ENCODE results near the gene OSBPL2. TPM values are rescaled to one million over a fixed set of nuclear protein-coding genes. Genes with fewer than 3 reads are reported as not detected.

OSBPL2 gene
- total and polyA plus RNA-seq, 2 experiments from 2014 or later, result 22.2 to 27.9 TPM

- H3K4me2 ChIP-seq (ENCODE audit: unreplicated experiment), result no peak overlapping the region
- no peaks in the 10 kb centered on the region for H3K9me3 ChIP-seq (ENCODE audit: low read depth)
- peaks cover 25% of the 10 kb centered on the region for H3K36me3 ChIP-seq (ENCODE audit: low read depth)
- H3K4me1 ChIP-seq (ENCODE audit: insufficient read depth), result no peaks in the 10 kb centered on the region
- DNase-seq, result no peak
- no peaks in the 10 kb centered on the region for H3K27me3 ChIP-seq (replicated peaks; ENCODE audit: insufficient read depth)
- H3K9ac ChIP-seq, result no peak overlapping the region
- H3F3A ChIP-seq (ENCODE audit: insufficient read depth), result no peaks in the 10 kb centered on the region
- WGBS, 2 experiments (ENCODE audit: low coverage in 1 of 2, low lambda C conversion rate in 2 of 2, missing lambda C conversion rate in 2 of 2), result 92 to 93% methylated on average over 9 of the region's 9 CpGs
- H3K9me2 ChIP-seq (ENCODE audit: insufficient read depth), result no peaks in the 10 kb centered on the region
- H4K20me1 ChIP-seq (ENCODE audit: insufficient read depth), result no peaks in the 10 kb centered on the region
- H3K4me3 ChIP-seq, result no peak overlapping the region
- TF ChIP-seq EZH2phosphoT487 (IDR thresholded peaks at IDR 0.05; ENCODE audit: insufficient read depth, low read depth), result no peak
- TF ChIP-seq EZH2 (IDR thresholded peaks at IDR 0.05; ENCODE audit: insufficient read depth, poor library complexity, severe bottlenecking), result no peak
- H3K79me2 ChIP-seq (ENCODE audit: insufficient read depth), result peaks cover 19% of the 10 kb centered on the region
- no peak overlapping the region for H3K27ac ChIP-seq
- H2AFZ ChIP-seq, result no peak overlapping the region
- in situ Hi-C loops (cut with MboI), result no loop called here
Measured at GRCh38 chr20:62197311-62197710, 41.0 kb upstream of the OSBPL2 start.

DNA sequence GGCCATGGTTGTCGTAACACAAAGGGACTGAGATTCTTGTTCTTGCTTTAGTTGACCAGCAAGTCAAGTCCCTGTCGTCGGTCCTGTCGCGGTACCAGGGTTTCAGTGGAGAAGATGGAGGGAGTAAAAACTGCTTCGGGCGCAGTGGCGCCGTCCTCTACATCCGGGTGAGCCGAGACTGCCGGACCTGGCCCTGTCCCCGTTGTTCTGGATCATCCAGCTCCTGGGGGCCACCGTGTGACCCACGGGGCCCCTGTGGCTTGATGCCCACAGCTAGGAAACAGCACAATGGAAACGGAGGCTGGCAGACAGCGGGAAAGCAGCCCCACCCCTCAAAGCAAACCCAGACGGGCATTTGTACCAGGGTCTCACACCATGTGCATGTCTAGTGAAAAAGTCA lies 40.5 kb upstream of the OSBPL2 start:
- H3K9ac ChIP-seq, result no peak overlapping the region
- H3F3A ChIP-seq (ENCODE audit: insufficient read depth), result no peaks in the 10 kb centered on the region
- in situ Hi-C loops (cut with MboI), result no loop called here
- H3K4me1 ChIP-seq (ENCODE audit: insufficient read depth), result no peaks in the 10 kb centered on the region
- H3K4me3 ChIP-seq, result no peak overlapping the region
- no peaks in the 10 kb centered on the region for H4K20me1 ChIP-seq (ENCODE audit: insufficient read depth)
- no peak overlapping the region for H3K4me2 ChIP-seq (ENCODE audit: unreplicated experiment)
- H3K79me2 ChIP-seq (ENCODE audit: insufficient read depth), result peaks cover 14% of the 10 kb centered on the region
- peaks cover 25% of the 10 kb centered on the region for H3K36me3 ChIP-seq (ENCODE audit: low read depth)
- no peak for TF ChIP-seq EZH2phosphoT487 (IDR thresholded peaks at IDR 0.05; ENCODE audit: insufficient read depth, low read depth)
- TF ChIP-seq EZH2 (IDR thresholded peaks at IDR 0.05; ENCODE audit: insufficient read depth, poor library complexity, severe bottlenecking), result no peak
- no peaks in the 10 kb centered on the region for H3K9me2 ChIP-seq (ENCODE audit: insufficient read depth)
- 95 to 97% methylated on average over 18 of the region's 18 CpGs for WGBS, 2 experiments (ENCODE audit: low coverage in 1 of 2, low lambda C conversion rate in 2 of 2, missing lambda C conversion rate in 2 of 2)
- H3K27me3 ChIP-seq (replicated peaks; ENCODE audit: insufficient read depth), result no peaks in the 10 kb centered on the region
- no peaks in the 10 kb centered on the region for H3K9me3 ChIP-seq (ENCODE audit: low read depth)
- no peak for DNase-seq
- no peak overlapping the region for H2AFZ ChIP-seq
- no peak overlapping the region for H3K27ac ChIP-seq

GRCh38 chr20:62198496-62198895 lies 39.8 kb upstream of the OSBPL2 start:
- H3K9ac ChIP-seq, result no peak overlapping the region
- H3K27ac ChIP-seq, result no peak overlapping the region
- no peaks in the 10 kb centered on the region for H3K27me3 ChIP-seq (replicated peaks; ENCODE audit: insufficient read depth)
- no peaks in the 10 kb centered on the region for H3K9me3 ChIP-seq (ENCODE audit: low read depth)
- no peak for DNase-seq
- WGBS, 2 experiments (ENCODE audit: low coverage in 1 of 2, low lambda C conversion rate in 2 of 2, missing lambda C conversion rate in 2 of 2), result 97 to 99% methylated on average over 17 of the region's 17 CpGs
- H4K20me1 ChIP-seq (ENCODE audit: insufficient read depth), result no peaks in the 10 kb centered on the region
- no peaks in the 10 kb centered on the region for H3F3A ChIP-seq (ENCODE audit: insufficient read depth)
- TF ChIP-seq EZH2 (IDR thresholded peaks at IDR 0.05; ENCODE audit: insufficient read depth, poor library complexity, severe bottlenecking) (no peak), EZH2phosphoT487 (IDR thresholded peaks at IDR 0.05; ENCODE audit: insufficient read depth, low read depth) (no peak)
- H3K4me3 ChIP-seq, result no peak overlapping the region
- in situ Hi-C loops (cut with MboI), result no loop called here
- H3K36me3 ChIP-seq (ENCODE audit: low read depth), result peaks cover 25% of the 10 kb centered on the region
- H3K79me2 ChIP-seq (ENCODE audit: insufficient read depth), result peaks cover 7% of the 10 kb centered on the region; the same call in 1 of the 2 replicates
- no peak overlapping the region for H2AFZ ChIP-seq
- no peak overlapping the region for H3K4me2 ChIP-seq (ENCODE audit: unreplicated experiment)
- H3K4me1 ChIP-seq (ENCODE audit: insufficient read depth), result no peaks in the 10 kb centered on the region
- no peaks in the 10 kb centered on the region for H3K9me2 ChIP-seq (ENCODE audit: insufficient read depth)

- Histone ChIP-seq H3K4me2 (ENCODE audit: unreplicated experiment) (no peak overlapping the region), H3K9me3 (ENCODE audit: low read depth) (no peaks in the 10 kb centered on the region), H3K79me2 (ENCODE audit: insufficient read depth) (peaks cover 4% of the 10 kb centered on the region; the same call in 1 of the 2 replicates), H4K20me1 (ENCODE audit: insufficient read depth) (no peaks in the 10 kb centered on the region), H3K27ac (no peak overlapping the region), H3K36me3 (ENCODE audit: low read depth) (peaks cover 25% of the 10 kb centered on the region), H3K9ac (no peak overlapping the region), H2AFZ (no peak overlapping the region), H3K27me3 (replicated peaks; ENCODE audit: insufficient read depth) (no peaks in the 10 kb centered on the region), H3K9me2 (ENCODE audit: insufficient read depth) (no peaks in the 10 kb centered on the region), H3K4me1 (ENCODE audit: insufficient read depth) (no peaks in the 10 kb centered on the region), H3K4me3 (no peak overlapping the region), H3F3A (ENCODE audit: insufficient read depth) (no peaks in the 10 kb centered on the region)
- in situ Hi-C loops (cut with MboI), result no loop called here
- DNase-seq, result no peak
- no peak for TF ChIP-seq EZH2 (IDR thresholded peaks at IDR 0.05; ENCODE audit: insufficient read depth, poor library complexity, severe bottlenecking)
- no peak for TF ChIP-seq EZH2phosphoT487 (IDR thresholded peaks at IDR 0.05; ENCODE audit: insufficient read depth, low read depth)
- WGBS, 2 experiments (ENCODE audit: low coverage in 1 of 2, low lambda C conversion rate in 2 of 2, missing lambda C conversion rate in 2 of 2), result 98 to 99% methylated on average over 18 of the region's 18 CpGs
Measured at GRCh38 chr20:62198931-62199330, 39.4 kb upstream of the OSBPL2 start.
